Calu3 (cell line): ENCODE results near the gene HOXD9. TPM values are rescaled to one million over a fixed set of nuclear protein-coding genes. Genes with fewer than 3 reads are reported as not detected.

Experiments used
- BruUV-seq: library from RNA; stranded (reverse); fragments of 400-500 nt; replicated peaks from 2 replicates; lab custom pipeline; 2021; lab: Mats Ljungman, UMichigan
- CTCF ChIA-PET: fragments of 300-600 bp; sonication (Branson Sonifier 250); formaldehyde crosslinking; loops from one replicate; lab custom pipeline; 2022; ENCODE audit warnings: antibody characterized with exemption; lab: Charles Lee
- DNase-seq: peaks from one replicate; pipeline ENCODE4 v3.0.0; 2022
- H3K27ac Mint-ChIP-seq: one replicate; pipeline ENCODE4 v1.8.0; 2022; ENCODE audit warnings: mixed read lengths; ENCODE audit not compliant: unreplicated experiment
- H3K27me3 Mint-ChIP-seq: one replicate; pipeline ENCODE4 v1.8.0; 2022; ENCODE audit warnings: mixed read lengths; ENCODE audit not compliant: unreplicated experiment
- H3K36me3 Mint-ChIP-seq: one replicate; pipeline ENCODE4 v1.8.0; 2022; ENCODE audit warnings: mild to moderate bottlenecking, moderate library complexity, mixed read lengths; ENCODE audit not compliant: insufficient read depth, unreplicated experiment
- H3K4me1 Mint-ChIP-seq: one replicate; pipeline ENCODE4 v1.8.0; 2022; ENCODE audit warnings: mild to moderate bottlenecking, low read depth, mixed read lengths; ENCODE audit not compliant: unreplicated experiment
- H3K4me3 Mint-ChIP-seq: one replicate; pipeline ENCODE4 v1.8.0; 2022; ENCODE audit warnings: mild to moderate bottlenecking, low read depth, moderate library complexity, mixed read lengths; ENCODE audit not compliant: unreplicated experiment
- H3K9me3 Mint-ChIP-seq: one replicate; pipeline ENCODE4 v1.8.0; 2022; ENCODE audit warnings: low read depth, mixed read lengths; ENCODE audit not compliant: unreplicated experiment
- intact Hi-C: fragments of 100-400 bp; cut with micrococcal nuclease; formaldehyde crosslinking; loops from one replicate; pipeline ENCODE4 v1.10.0; 2022; ENCODE audit not compliant: unreplicated experiment
- total RNA-seq: library from RNA; stranded (reverse); gene quantifications from 2 replicates; pipeline ENCODE4 v1.2.3, GENCODE V29; 2022
- TF ChIP-seq, protein P1 (sequence below): fragments of 200-600 bp; IDR thresholded peaks from one replicate; pipeline ENCODE4 v1.8.0; 2022; ENCODE audit warnings: antibody characterized with exemption; ENCODE audit not compliant: unreplicated experiment

Gene HOXD9
- total RNA-seq, 1 experiment from 2014 or later: not detected

GRCh38 chr2:176109946-176110345 lies 12.6 kb upstream of the HOXD9 start:
- Mint-ChIP-seq H3K4me3 (no peak overlapping the region), H3K9me3 (no peaks in the 10 kb centered on the region), H3K4me1 (peaks cover 9% of the 10 kb centered on the region), H3K27me3 (peaks cover 72% of the 10 kb centered on the region), H3K36me3 (no peaks in the 10 kb centered on the region), H3K27ac (no peak overlapping the region)
- intact Hi-C loops: no loop called here
- DNase-seq: no peak
- CTCF ChIA-PET: no interaction called here
- BruUV-seq: no TSS peak
- TF ChIP-seq, protein P1, sequence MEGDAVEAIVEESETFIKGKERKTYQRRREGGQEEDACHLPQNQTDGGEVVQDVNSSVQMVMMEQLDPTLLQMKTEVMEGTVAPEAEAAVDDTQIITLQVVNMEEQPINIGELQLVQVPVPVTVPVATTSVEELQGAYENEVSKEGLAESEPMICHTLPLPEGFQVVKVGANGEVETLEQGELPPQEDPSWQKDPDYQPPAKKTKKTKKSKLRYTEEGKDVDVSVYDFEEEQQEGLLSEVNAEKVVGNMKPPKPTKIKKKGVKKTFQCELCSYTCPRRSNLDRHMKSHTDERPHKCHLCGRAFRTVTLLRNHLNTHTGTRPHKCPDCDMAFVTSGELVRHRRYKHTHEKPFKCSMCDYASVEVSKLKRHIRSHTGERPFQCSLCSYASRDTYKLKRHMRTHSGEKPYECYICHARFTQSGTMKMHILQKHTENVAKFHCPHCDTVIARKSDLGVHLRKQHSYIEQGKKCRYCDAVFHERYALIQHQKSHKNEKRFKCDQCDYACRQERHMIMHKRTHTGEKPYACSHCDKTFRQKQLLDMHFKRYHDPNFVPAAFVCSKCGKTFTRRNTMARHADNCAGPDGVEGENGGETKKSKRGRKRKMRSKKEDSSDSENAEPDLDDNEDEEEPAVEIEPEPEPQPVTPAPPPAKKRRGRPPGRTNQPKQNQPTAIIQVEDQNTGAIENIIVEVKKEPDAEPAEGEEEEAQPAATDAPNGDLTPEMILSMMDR: no peak

DNA sequence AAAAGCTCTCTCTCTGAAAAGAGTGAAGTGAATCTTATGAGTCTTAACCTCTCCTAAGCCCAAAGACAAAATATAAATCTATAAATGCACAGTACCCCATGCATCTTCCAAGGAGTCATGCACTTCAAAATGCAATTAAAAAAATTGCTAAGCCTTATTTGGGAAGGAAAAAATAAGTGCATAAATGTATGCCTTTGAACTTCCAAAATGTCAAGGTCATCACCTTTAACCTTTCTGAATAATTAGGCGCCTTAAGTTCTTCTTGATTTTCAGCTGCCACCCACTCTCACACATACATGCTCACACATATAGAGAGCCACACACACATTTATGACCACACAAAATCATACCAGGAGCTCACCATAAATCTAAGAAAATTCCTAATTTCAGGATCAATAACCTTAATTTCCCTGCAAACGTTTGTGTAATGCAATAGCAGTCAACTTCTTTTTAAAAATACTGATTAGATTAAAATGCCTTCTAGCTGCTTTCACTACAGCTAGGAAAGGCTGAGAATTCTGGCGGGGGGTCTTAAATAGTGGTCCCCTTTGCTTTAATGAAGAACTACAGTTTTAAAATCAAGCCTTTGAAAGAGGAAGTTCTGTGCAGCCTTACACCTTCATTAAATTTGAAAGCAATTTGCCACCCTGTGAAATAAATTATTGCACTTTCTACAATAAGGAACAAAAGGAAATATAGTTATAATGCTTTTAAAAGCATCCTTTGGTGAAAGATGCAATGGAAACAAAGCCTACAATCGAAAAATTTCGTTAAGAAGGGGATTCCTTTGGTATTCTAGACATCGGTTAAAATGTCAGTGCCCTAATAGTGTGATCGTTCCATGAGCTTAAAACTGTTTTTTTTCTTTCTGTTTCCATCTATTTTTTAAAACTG lies 11.9 kb upstream of the HOXD9 start:
- H3K4me1 Mint-ChIP-seq: peaks cover 9% of the 10 kb centered on the region
- H3K36me3 Mint-ChIP-seq: no peaks in the 10 kb centered on the region
- BruUV-seq: no TSS peak
- no peaks in the 10 kb centered on the region for H3K9me3 Mint-ChIP-seq
- CTCF ChIA-PET: interaction anchor here (1.3 kb wide), 1 partner anchor 322 kb away, joined by 7 read pairs; no protein-coding TSS in a partner anchor
- peaks cover 71% of the 10 kb centered on the region for H3K27me3 Mint-ChIP-seq
- intact Hi-C loops: no loop called here
- no peak for DNase-seq
- TF ChIP-seq, protein P1: no peak
- H3K4me3 Mint-ChIP-seq: no peak overlapping the region
- no peak overlapping the region for H3K27ac Mint-ChIP-seq

- Mint-ChIP-seq H3K4me3 (no peak overlapping the region), H3K27ac (no peak overlapping the region), H3K27me3 (peaks cover 71% of the 10 kb centered on the region), H3K9me3 (no peaks in the 10 kb centered on the region), H3K4me1 (peaks cover 3% of the 10 kb centered on the region), H3K36me3 (no peaks in the 10 kb centered on the region)
- intact Hi-C loops: no loop called here
- no peak for DNase-seq
- TF ChIP-seq, protein P1: no peak
- CTCF ChIA-PET: interaction anchor here (1.3 kb wide), 1 partner anchor 323 kb away, joined by 7 read pairs; no protein-coding TSS in a partner anchor
- BruUV-seq: no TSS peak
These were observed 11.2 kb upstream of the HOXD9 start for GRCh38 chr2:176111309-176111663.

DNA sequence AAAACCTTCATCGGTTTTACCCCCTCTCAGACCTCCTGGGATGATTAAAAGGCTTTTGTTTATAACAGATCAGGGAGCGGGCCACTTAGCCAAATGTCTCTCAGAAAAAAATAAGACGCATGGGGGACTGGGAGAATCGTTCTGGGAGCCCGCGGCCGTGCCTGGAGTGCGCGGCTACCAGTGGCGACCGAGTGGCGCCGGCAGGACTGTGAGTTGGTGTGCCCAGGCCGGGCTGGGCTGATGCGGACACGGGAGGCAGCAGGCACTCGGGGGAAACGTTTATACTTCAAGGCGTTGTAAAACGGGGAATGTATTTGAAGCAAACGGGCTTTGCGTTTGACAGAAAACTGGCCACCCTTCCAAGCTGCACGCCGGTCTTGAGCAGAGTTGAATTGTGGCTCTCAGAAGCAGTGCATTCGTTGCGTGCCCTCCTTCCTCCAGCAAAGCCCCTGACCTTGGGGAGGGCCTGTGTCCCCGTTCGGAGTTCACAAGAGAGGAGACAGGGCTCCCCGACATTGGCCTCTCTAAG lies 10.6 kb upstream of the HOXD9 start:
- Mint-ChIP-seq H3K4me3 (no peak overlapping the region), H3K36me3 (no peaks in the 10 kb centered on the region)
- intact Hi-C loops: no loop called here

More for the DNA sequence above, 10.6 kb upstream of the HOXD9 start:
- Mint-ChIP-seq H3K27me3 (peaks cover 71% of the 10 kb centered on the region), H3K27ac (no peak overlapping the region), H3K9me3 (no peaks in the 10 kb centered on the region), H3K4me1 (no peaks in the 10 kb centered on the region)
- no peak for DNase-seq
- BruUV-seq: no TSS peak
- TF ChIP-seq, protein P1: no peak
- CTCF ChIA-PET: interaction anchor here (1.3 kb wide), 1 partner anchor 324 kb away, joined by 7 read pairs; no protein-coding TSS in a partner anchor
